Ovary (tissue), 3 donors: Measurements from ENCODE around the gene TSPAN4.

Source experiments
- EP300 ChIP-seq: sonication (generic); formaldehyde crosslinking; IDR thresholded peaks from one replicate; pipeline ENCODE4 v1.6.1; 2017; ENCODE audit warnings: antibody characterized with exemption
- TF ChIP-seq, protein P1 (sequence below), 3 donors: fragments of 450-650 bp in 2 of 3; fragments of 200-600 bp in 1 of 3; IDR thresholded peaks; one replicate each; pipeline versions ENCODE4 v1.5.1 to v1.8.0; 2016 to 2022; ENCODE audit warnings: antibody characterized with exemption in 3 of 3, mild to moderate bottlenecking in 1 of 3
- donor health status: DM: no; HTN: no; CAD: no.

- TF ChIP-seq EP300, result no peak
- TF ChIP-seq, protein P1, sequence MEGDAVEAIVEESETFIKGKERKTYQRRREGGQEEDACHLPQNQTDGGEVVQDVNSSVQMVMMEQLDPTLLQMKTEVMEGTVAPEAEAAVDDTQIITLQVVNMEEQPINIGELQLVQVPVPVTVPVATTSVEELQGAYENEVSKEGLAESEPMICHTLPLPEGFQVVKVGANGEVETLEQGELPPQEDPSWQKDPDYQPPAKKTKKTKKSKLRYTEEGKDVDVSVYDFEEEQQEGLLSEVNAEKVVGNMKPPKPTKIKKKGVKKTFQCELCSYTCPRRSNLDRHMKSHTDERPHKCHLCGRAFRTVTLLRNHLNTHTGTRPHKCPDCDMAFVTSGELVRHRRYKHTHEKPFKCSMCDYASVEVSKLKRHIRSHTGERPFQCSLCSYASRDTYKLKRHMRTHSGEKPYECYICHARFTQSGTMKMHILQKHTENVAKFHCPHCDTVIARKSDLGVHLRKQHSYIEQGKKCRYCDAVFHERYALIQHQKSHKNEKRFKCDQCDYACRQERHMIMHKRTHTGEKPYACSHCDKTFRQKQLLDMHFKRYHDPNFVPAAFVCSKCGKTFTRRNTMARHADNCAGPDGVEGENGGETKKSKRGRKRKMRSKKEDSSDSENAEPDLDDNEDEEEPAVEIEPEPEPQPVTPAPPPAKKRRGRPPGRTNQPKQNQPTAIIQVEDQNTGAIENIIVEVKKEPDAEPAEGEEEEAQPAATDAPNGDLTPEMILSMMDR (IDR thresholded peaks at IDR 0.05), result no peak
Observed at GRCh38 chr11:910044-910588, 67.5 kb downstream of the TSPAN4 start.
